Measurements from ENCODE around the gene SGO1. TPM values are rescaled to one million over a fixed set of nuclear protein-coding genes. Genes with fewer than 3 reads are reported as not detected.

SGO1 gene
- 1 to 10 TPM in 1 of 2 donors, under 1 TPM in 1; 0.98 to 1.0 TPM for total RNA-seq
- polyA plus RNA-seq = under 1 TPM; 0.44 to 0.67 TPM
- long read RNA-seq, donor 1, partial matches to known transcripts = 0 of 1 reads
- long read RNA-seq, donor 1, other reads (novel, unspliced or antisense) = 0 of 1 reads
- long read RNA-seq, donor 2 = 0 reads
- long read RNA-seq, donor 3 = 0 reads
- long read RNA-seq, donor 4 = 0 reads
- long read RNA-seq, donor 5, partial matches to known transcripts = 0 of 1 reads
- long read RNA-seq, donor 5, other reads (novel, unspliced or antisense) = 0 of 1 reads

GRCh38 chr3:20185679-20186599, at the start of gene SGO1:
TSS of gene SGO1 (minus strand) at chr3:20186206. CDS start at chr3:20184027, 2,179 bp downstream.
- peak within 1 kb of the TSS; percentile 97 to 99 for H3K9ac ChIP-seq (ENCODE audit: insufficient read depth in 1 of 2, low read length in 2 of 2)
- peaks cover 0 to 17% (median 6%) of the 10 kb centered on the region in 5 donors for H3K4me1 ChIP-seq (ENCODE audit: control insufficient read depth in 5 of 5, insufficient read depth in 5 of 5, low read length in 5 of 5)
- H3K27me3 ChIP-seq (ENCODE audit: control insufficient read depth in 3 of 3, insufficient read depth in 3 of 3, low read length in 2 of 3) = no peaks in the 10 kb centered on the region
- ATAC-seq (ENCODE audit: insufficient read depth, low FRiP score) (peak; percentile 98), DNase-seq (peak; percentile 98 to 99 (median 99))
- peak within 1 kb of the TSS; percentile 90 to 98 for H3K27ac ChIP-seq (ENCODE audit: low read depth in 1 of 2, low read length in 1 of 2)
- 0% methylated on average over 63 to 65 of the region's 65 CpGs for WGBS, 2 donors
- no peaks in the 10 kb centered on the region for H3K9me3 ChIP-seq (ENCODE audit: control insufficient read depth in 4 of 4, insufficient read depth in 3 of 4, low read length in 3 of 4)
- TF ChIP-seq CTCF (IDR thresholded peaks at IDR 0.05; ENCODE audit: control extremely low read depth, extremely low read depth) = no peak
- H3K4me3 ChIP-seq = peak within 1 kb of the TSS; percentile 57
- no peaks in the 10 kb centered on the region for H3K36me3 ChIP-seq (ENCODE audit: control insufficient read depth in 4 of 4, insufficient read depth in 4 of 4, low read length in 4 of 4)

- Histone ChIP-seq H3K4me1 (ENCODE audit: control insufficient read depth in 5 of 5, insufficient read depth in 5 of 5, low read length in 5 of 5) (peaks cover 0 to 11% (median 0%) of the 10 kb centered on the region in 5 donors), H3K27ac (ENCODE audit: low read depth in 1 of 2, low read length in 1 of 2) (no peak overlapping the region), H3K27me3 (ENCODE audit: control insufficient read depth in 3 of 3, insufficient read depth in 3 of 3, low read length in 2 of 3) (no peaks in the 10 kb centered on the region), H3K9ac (ENCODE audit: insufficient read depth in 1 of 2, low read length in 2 of 2) (no peak overlapping the region), H3K9me3 (ENCODE audit: control insufficient read depth in 4 of 4, insufficient read depth in 3 of 4, low read length in 3 of 4) (peaks cover 0 to 3% (median 0%) of the 10 kb centered on the region in 4 donors), H3K4me3 (no peak overlapping the region), H3K36me3 (ENCODE audit: control insufficient read depth in 4 of 4, insufficient read depth in 4 of 4, low read length in 4 of 4) (no peaks in the 10 kb centered on the region)
- TF ChIP-seq CTCF (IDR thresholded peaks at IDR 0.05; ENCODE audit: control extremely low read depth, extremely low read depth) = no peak
- ATAC-seq (ENCODE audit: insufficient read depth, low FRiP score) (no peak), DNase-seq (no peak)
- 94 to 96% methylated on average over 7 of the region's 7 CpGs for WGBS, 2 donors
Observed at GRCh38 chr3:20235796-20236195, 49.8 kb upstream of the SGO1 start.

- Histone ChIP-seq H3K27me3 (ENCODE audit: control insufficient read depth in 3 of 3, insufficient read depth in 3 of 3, low read length in 2 of 3) (no peaks in the 10 kb centered on the region), H3K27ac (ENCODE audit: low read depth in 1 of 2, low read length in 1 of 2) (no peak overlapping the region), H3K9me3 (ENCODE audit: control insufficient read depth in 4 of 4, insufficient read depth in 3 of 4, low read length in 3 of 4) (no peaks in the 10 kb centered on the region), H3K36me3 (ENCODE audit: control insufficient read depth in 4 of 4, insufficient read depth in 4 of 4, low read length in 4 of 4) (no peaks in the 10 kb centered on the region), H3K9ac (ENCODE audit: insufficient read depth in 1 of 2, low read length in 2 of 2) (no peak overlapping the region), H3K4me1 (ENCODE audit: control insufficient read depth in 5 of 5, insufficient read depth in 5 of 5, low read length in 5 of 5) (peaks cover 0 to 11% (median 0%) of the 10 kb centered on the region in 5 donors), H3K4me3 (no peak overlapping the region)
- ATAC-seq (ENCODE audit: insufficient read depth, low FRiP score) = no peak
- peak in 2 of 3 donors; percentile 54 to 65 for DNase-seq
- WGBS, 2 donors = 79 to 86% methylated on average over 2 of the region's 2 CpGs
- TF ChIP-seq CTCF (IDR thresholded peaks at IDR 0.05; ENCODE audit: control extremely low read depth, extremely low read depth) = no peak
Observed at GRCh38 chr3:20232906-20233780, 47.1 kb upstream of the SGO1 start.

Measured in lung (tissue), 16 donors.